ENCODE data around the gene IL17REL. TPM values are rescaled to one million over a fixed set of nuclear protein-coding genes. Genes with fewer than 3 reads are reported as not detected.
A peak's percentile ranks its signal among the peaks of the same experiment; 100 is the strongest.

Gene IL17REL
- total and polyA plus RNA-seq, 2 of the 13 experiments (the other 11 are each of a cell fraction or from before 2014, with no cell fraction given), result not detected

DNA sequence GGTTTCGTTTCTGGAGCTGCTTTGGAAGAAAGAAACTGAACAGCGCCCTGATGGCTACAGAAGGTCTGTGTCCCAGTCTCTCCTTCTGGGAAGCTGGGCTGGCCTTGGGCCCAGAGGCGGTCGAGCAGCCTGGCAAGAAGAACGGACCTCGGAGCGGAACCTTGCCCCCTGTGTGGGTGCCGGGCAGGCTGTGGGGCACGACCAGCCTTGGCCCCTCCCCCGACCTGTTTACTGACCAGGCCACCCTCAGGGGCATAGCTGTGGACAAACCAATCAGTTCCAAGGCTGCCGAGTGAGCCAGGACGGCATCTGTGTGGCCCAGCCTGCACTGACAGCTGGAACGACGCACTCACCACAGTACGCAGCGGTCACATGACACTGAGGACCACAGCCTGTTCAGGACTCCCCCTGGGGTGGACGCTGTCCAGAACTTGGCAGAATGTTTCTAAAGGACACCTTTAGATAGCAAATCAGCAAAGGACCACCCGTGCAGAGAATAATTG lies 44.8 kb downstream of the IL17REL start (continued):
- TF ChIP-seq ZNF850 (CRISPR knock-in tag; conservative IDR thresholded peaks at IDR 0.05) (no peak), NFIC (IDR thresholded peaks at IDR 0.05; ENCODE audit: low read length) (no peak), SOX13 (IDR thresholded peaks at IDR 0.05) (no peak), SOX13 (CRISPR knock-in tag; conservative IDR thresholded peaks at IDR 0.05 in 1 of 2, IDR thresholded peaks at IDR 0.05 in 1 of 2) (0 out of 4 replicates have a peak, but pooled peaks of 1 of the 2 experiments have one; percentile 7), SP5 (CRISPR knock-in tag; IDR thresholded peaks at IDR 0.05; ENCODE audit: borderline replicate concordance, low read depth) (no peak), MED13 (CRISPR knock-in tag; IDR thresholded peaks at IDR 0.05) (no peak; the same call in 1 of the 2 replicates), POLR2A (IDR thresholded peaks at IDR 0.05; ENCODE audit: insufficient read depth in 1 of 2, low read depth in 2 of 2, low read length in 2 of 2) (no peak; a peak in 1 of 4 replicates), FOXJ3 (CRISPR knock-in tag; IDR thresholded peaks at IDR 0.05; ENCODE audit: borderline replicate concordance) (no peak), ZBTB20 (CRISPR knock-in tag; IDR thresholded peaks at IDR 0.05; ENCODE audit: borderline replicate concordance, low read depth) (no peak), RFX5 (IDR thresholded peaks at IDR 0.05; ENCODE audit: low read depth, low read length) (0 out of 2 replicates have a peak, but pooled peaks have one; percentile 25), TBX2 (CRISPR knock-in tag; IDR thresholded peaks at IDR 0.05; ENCODE audit: borderline replicate concordance) (peak; percentile 35; the same call in 1 of the 2 replicates), TOE1 (CRISPR knock-in tag; IDR thresholded peaks at IDR 0.05) (no peak), ZNF703 (CRISPR knock-in tag; IDR thresholded peaks at IDR 0.05; ENCODE audit: borderline replicate concordance) (no peak), SPEN (CRISPR knock-in tag; IDR thresholded peaks at IDR 0.05; ENCODE audit: low read depth) (peak; percentile 47; the same call in 1 of the 2 replicates), RXRB (CRISPR knock-in tag; IDR thresholded peaks at IDR 0.05; ENCODE audit: borderline replicate concordance) (no peak), ETV5 (CRISPR knock-in tag; IDR thresholded peaks at IDR 0.05; ENCODE audit: borderline replicate concordance) (no peak), ZNF282 (IDR thresholded peaks at IDR 0.05; ENCODE audit: partially characterized antibody) (no peak)
- TF ChIP-seq, protein P1, sequence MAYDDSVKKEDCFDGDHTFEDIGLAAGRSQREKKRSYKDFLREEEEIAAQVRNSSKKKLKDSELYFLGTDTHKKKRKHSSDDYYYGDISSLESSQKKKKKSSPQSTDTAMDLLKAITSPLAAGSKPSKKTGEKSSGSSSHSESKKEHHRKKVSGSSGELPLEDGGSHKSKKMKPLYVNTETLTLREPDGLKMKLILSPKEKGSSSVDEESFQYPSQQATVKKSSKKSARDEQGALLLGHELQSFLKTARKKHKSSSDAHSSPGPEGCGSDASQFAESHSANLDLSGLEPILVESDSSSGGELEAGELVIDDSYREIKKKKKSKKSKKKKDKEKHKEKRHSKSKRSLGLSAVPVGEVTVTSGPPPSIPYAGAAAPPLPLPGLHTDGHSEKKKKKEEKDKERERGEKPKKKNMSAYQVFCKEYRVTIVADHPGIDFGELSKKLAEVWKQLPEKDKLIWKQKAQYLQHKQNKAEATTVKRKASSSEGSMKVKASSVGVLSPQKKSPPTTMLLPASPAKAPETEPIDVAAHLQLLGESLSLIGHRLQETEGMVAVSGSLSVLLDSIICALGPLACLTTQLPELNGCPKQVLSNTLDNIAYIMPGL (CRISPR knock-in tag; IDR thresholded peaks at IDR 0.05; ENCODE audit: borderline replicate concordance in 1 of 2, low read depth in 1 of 2), result no peak
- TF ChIP-seq, protein P2, sequence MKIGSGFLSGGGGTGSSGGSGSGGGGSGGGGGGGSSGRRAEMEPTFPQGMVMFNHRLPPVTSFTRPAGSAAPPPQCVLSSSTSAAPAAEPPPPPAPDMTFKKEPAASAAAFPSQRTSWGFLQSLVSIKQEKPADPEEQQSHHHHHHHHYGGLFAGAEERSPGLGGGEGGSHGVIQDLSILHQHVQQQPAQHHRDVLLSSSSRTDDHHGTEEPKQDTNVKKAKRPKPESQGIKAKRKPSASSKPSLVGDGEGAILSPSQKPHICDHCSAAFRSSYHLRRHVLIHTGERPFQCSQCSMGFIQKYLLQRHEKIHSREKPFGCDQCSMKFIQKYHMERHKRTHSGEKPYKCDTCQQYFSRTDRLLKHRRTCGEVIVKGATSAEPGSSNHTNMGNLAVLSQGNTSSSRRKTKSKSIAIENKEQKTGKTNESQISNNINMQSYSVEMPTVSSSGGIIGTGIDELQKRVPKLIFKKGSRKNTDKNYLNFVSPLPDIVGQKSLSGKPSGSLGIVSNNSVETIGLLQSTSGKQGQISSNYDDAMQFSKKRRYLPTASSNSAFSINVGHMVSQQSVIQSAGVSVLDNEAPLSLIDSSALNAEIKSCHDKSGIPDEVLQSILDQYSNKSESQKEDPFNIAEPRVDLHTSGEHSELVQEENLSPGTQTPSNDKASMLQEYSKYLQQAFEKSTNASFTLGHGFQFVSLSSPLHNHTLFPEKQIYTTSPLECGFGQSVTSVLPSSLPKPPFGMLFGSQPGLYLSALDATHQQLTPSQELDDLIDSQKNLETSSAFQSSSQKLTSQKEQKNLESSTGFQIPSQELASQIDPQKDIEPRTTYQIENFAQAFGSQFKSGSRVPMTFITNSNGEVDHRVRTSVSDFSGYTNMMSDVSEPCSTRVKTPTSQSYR (CRISPR knock-in tag; IDR thresholded peaks at IDR 0.05; ENCODE audit: borderline replicate concordance), result peak; percentile 65
- TF ChIP-seq, protein P3, sequence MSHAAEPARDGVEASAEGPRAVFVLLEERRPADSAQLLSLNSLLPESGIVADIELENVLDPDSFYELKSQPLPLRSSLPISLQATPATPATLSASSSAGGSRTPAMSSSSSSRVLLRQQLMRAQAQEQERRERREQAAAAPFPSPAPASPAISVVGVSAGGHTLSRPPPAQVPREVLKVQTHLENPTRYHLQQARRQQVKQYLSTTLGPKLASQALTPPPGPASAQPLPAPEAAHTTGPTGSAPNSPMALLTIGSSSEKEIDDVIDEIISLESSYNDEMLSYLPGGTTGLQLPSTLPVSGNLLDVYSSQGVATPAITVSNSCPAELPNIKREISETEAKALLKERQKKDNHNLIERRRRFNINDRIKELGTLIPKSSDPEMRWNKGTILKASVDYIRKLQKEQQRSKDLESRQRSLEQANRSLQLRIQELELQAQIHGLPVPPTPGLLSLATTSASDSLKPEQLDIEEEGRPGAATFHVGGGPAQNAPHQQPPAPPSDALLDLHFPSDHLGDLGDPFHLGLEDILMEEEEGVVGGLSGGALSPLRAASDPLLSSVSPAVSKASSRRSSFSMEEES (CRISPR knock-in tag; IDR thresholded peaks at IDR 0.05), result peak; percentile 70
- TF ChIP-seq, protein P4, sequence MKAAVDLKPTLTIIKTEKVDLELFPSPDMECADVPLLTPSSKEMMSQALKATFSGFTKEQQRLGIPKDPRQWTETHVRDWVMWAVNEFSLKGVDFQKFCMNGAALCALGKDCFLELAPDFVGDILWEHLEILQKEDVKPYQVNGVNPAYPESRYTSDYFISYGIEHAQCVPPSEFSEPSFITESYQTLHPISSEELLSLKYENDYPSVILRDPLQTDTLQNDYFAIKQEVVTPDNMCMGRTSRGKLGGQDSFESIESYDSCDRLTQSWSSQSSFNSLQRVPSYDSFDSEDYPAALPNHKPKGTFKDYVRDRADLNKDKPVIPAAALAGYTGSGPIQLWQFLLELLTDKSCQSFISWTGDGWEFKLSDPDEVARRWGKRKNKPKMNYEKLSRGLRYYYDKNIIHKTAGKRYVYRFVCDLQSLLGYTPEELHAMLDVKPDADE (CRISPR knock-in tag; IDR thresholded peaks at IDR 0.05), result no peak
- TF ChIP-seq, protein P5, sequence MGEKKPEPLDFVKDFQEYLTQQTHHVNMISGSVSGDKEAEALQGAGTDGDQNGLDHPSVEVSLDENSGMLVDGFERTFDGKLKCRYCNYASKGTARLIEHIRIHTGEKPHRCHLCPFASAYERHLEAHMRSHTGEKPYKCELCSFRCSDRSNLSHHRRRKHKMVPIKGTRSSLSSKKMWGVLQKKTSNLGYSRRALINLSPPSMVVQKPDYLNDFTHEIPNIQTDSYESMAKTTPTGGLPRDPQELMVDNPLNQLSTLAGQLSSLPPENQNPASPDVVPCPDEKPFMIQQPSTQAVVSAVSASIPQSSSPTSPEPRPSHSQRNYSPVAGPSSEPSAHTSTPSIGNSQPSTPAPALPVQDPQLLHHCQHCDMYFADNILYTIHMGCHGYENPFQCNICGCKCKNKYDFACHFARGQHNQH (CRISPR knock-in tag; IDR thresholded peaks at IDR 0.05), result no peak

Data from HepG2 (cell line).